Breast epithelium (tissue), 4 donors: Measurements from ENCODE around the gene CENPC. TPM values are rescaled to one million over a fixed set of nuclear protein-coding genes. Genes with fewer than 3 reads are reported as not detected.
"Not testable (repeated sequence)": the region's sequence is repeated elsewhere in the genome, so short reads cannot be mapped to it uniquely, and the experiment has no call there.

Experiments used
- DNase-seq, 2 donors: peaks; one replicate each; pipeline ENCODE4 v3.0.0-alpha.2; 2019; ENCODE audit warnings: low spot score in 2 of 2
- H3K27ac ChIP-seq, 2 donors: fragments of 200-600 bp; sonication (generic) in 1 of 2; one replicate each; pipeline ENCODE4 v1.5.1; 2016 to 2019; ENCODE audit warnings: mild to moderate bottlenecking in 1 of 2
- H3K27me3 ChIP-seq, 2 donors: fragments of 200-600 bp; sonication (generic) in 1 of 2; one replicate each; pipeline versions ENCODE4 v1.5.1 to v1.6.0; 2017 to 2019; ENCODE audit warnings: control low read depth in 1 of 2, mild to moderate bottlenecking in 1 of 2
- H3K36me3 ChIP-seq: fragments of 200-600 bp; one replicate; pipeline ENCODE4 v1.5.1; 2019
- H3K4me1 ChIP-seq, 2 donors: fragments of 200-600 bp; sonication (generic); one replicate each; pipeline ENCODE4 v1.5.1; 2016 to 2019; ENCODE audit warnings: control low read depth in 1 of 2
- H3K4me3 ChIP-seq, 3 donors: fragments of 200-600 bp; sonication (generic); 1 replicate in 2 of 3; 2 replicates in 1 of 3; pipeline ENCODE4 v1.5.1; 2016 to 2019; ENCODE audit warnings: mild to moderate bottlenecking in 3 of 3, moderate library complexity in 2 of 3
- H3K9me3 ChIP-seq, 2 donors: fragments of 200-600 bp; sonication (generic) in 1 of 2; one replicate each; pipeline ENCODE4 v1.5.1; 2016 to 2019; ENCODE audit warnings: control low read depth in 1 of 2
- CTCF ChIP-seq, 3 donors: fragments of 450-650 bp; IDR thresholded peaks; one replicate each; pipeline ENCODE4 v1.5.1; 2016 to 2017; ENCODE audit warnings: antibody characterized with exemption in 3 of 3, mild to moderate bottlenecking in 3 of 3, moderate library complexity in 3 of 3
- POLR2A ChIP-seq: fragments of 450-650 bp; IDR thresholded peaks from one replicate; pipeline ENCODE4 v1.6.1; 2016; ENCODE audit warnings: antibody characterized with exemption, mild to moderate bottlenecking, moderate library complexity
- POLR2AphosphoS5 ChIP-seq, 3 donors: sonication (generic); formaldehyde crosslinking; IDR thresholded peaks; one replicate each; pipeline ENCODE4 v1.6.1; 2017; ENCODE audit warnings: antibody characterized with exemption in 3 of 3
- intact Hi-C: fragments of 100-400 bp; cut with DNase I; formaldehyde crosslinking; loops from one replicate; pipeline ENCODE4 v1.15.1; 2023; ENCODE audit warnings: low total_unique reads
- total RNA-seq, 3 donors: library from RNA; depleted of rRNA; stranded (reverse); fragments of >200 nt; gene quantifications; one replicate each; pipeline ENCODE4 v1.1.0, GENCODE V29; 2016

Gene CENPC
- total RNA-seq, 3 donors from 2014 or later = 30.7 to 67.6 (median 45.9) TPM

- Histone ChIP-seq H3K4me1 (peaks cover 0 to 13% of the 10 kb centered on the region in 2 donors), H3K27me3 (no peaks in the 10 kb centered on the region), H3K36me3 (peaks cover 10% of the 10 kb centered on the region), H3K4me3 (no peak overlapping the region), H3K9me3 (no peaks in the 10 kb centered on the region), H3K27ac (no peak overlapping the region)
- no peak for DNase-seq
- TF ChIP-seq POLR2A (no peak), POLR2AphosphoS5 (IDR thresholded peaks at IDR 0.05) (no peak), CTCF (IDR thresholded peaks at IDR 0.05) (no peak)
- intact Hi-C loops = no loop called here
Observed at GRCh38 chr4:67542076-67542475, 3.2 kb downstream of the CENPC start.

- Histone ChIP-seq H3K36me3 (peaks cover 10% of the 10 kb centered on the region), H3K27me3 (no peaks in the 10 kb centered on the region), H3K4me1 (peaks cover 0 to 13% of the 10 kb centered on the region in 2 donors), H3K27ac (no peak overlapping the region), H3K4me3 (no peak overlapping the region), H3K9me3 (no peaks in the 10 kb centered on the region)
- no peak for DNase-seq
- intact Hi-C loops = no loop called here
- TF ChIP-seq POLR2A (no peak), CTCF (IDR thresholded peaks at IDR 0.05) (no peak), POLR2AphosphoS5 (IDR thresholded peaks at IDR 0.05) (no peak)
Observed at GRCh38 chr4:67539830-67540229, 5.5 kb downstream of the CENPC start.

GRCh38 chr4:67535280-67535840 lies 9.9 kb downstream of the CENPC start:
- peaks cover 7% of the 10 kb centered on the region for H3K36me3 ChIP-seq
- intact Hi-C loops = no loop called here
- TF ChIP-seq CTCF (IDR thresholded peaks at IDR 0.05) (no peak), POLR2A (no peak), POLR2AphosphoS5 (IDR thresholded peaks at IDR 0.05) (no peak)

GRCh38 chr4:67533112-67533511 lies 12.2 kb downstream of the CENPC start:
- no peaks in the 10 kb centered on the region for H3K27me3 ChIP-seq
- H3K4me1 ChIP-seq = no peaks in the 10 kb centered on the region
- no peaks in the 10 kb centered on the region for H3K9me3 ChIP-seq
- no peak overlapping the region for H3K27ac ChIP-seq
- no peak for DNase-seq
- H3K36me3 ChIP-seq = peaks cover 4% of the 10 kb centered on the region
- no peak overlapping the region for H3K4me3 ChIP-seq
- TF ChIP-seq CTCF (IDR thresholded peaks at IDR 0.05) (no peak), POLR2A (no peak), POLR2AphosphoS5 (IDR thresholded peaks at IDR 0.05) (no peak)
- intact Hi-C loops = loop anchor here (5.0 kb wide), 1 partner anchor 749 kb away; no protein-coding TSS in a partner anchor

More at GRCh38 chr4:67535280-67535840, 9.9 kb downstream of the CENPC start:
- no peak overlapping the region for H3K4me3 ChIP-seq
- no peak for DNase-seq
- H3K27me3 ChIP-seq = no peaks in the 10 kb centered on the region
- no peaks in the 10 kb centered on the region for H3K9me3 ChIP-seq
- H3K4me1 ChIP-seq = no peaks in the 10 kb centered on the region
- no peak overlapping the region for H3K27ac ChIP-seq

GRCh38 chr4:67532397-67532796 lies 12.9 kb downstream of the CENPC start:
- not testable (repeated sequence) for DNase-seq, H3K9me3 ChIP-seq, H3K4me1 ChIP-seq, H3K36me3 ChIP-seq, H3K27ac ChIP-seq, H3K27me3 ChIP-seq, H3K4me3 ChIP-seq
- intact Hi-C loops = loop anchor here (5.0 kb wide), 1 partner anchor 750 kb away; no protein-coding TSS in a partner anchor
